GM12878 (cell line): Measurements from ENCODE around the gene ARHGAP32.

Experiments
- BCLAF1 ChIP-seq: fragments of 450-650 bp; IDR thresholded peaks from 2 replicates; pipeline ENCODE4 v1.6.1; 2017; ENCODE audit warnings: antibody characterized with exemption, mild to moderate bottlenecking, moderate library complexity
- CBX5 ChIP-seq: sonication (generic); IDR thresholded peaks from 2 replicates; pipeline ENCODE4 v1.6.1; 2016; ENCODE audit warnings: low read depth, moderate library complexity, mild to moderate bottlenecking, inconsistent platforms
- CEBPB ChIP-seq, 2 experiments: fragments of 150-350 bp in 1 of 2; IDR thresholded peaks; 2 replicates each; pipeline ENCODE4 v1.6.1; 2012 to 2014; ENCODE audit warnings: low read depth in 2 of 2, low read length in 2 of 2, borderline replicate concordance in 1 of 2, inconsistent platforms in 1 of 2
- ESRRA ChIP-seq: IDR thresholded peaks from 2 replicates; pipeline ENCODE4 v1.6.1; 2012; ENCODE audit warnings: mild to moderate bottlenecking, low read length, improper control_type of control experiment
- ETV6 ChIP-seq, 2 experiments: fragments of 450-650 bp in 1 of 2; IDR thresholded peaks in 1 of 2; conservative IDR thresholded peaks in 1 of 2; 2 replicates each; pipeline ENCODE4 v1.6.1; 2014; ENCODE audit warnings: antibody characterized with exemption in 1 of 2, borderline replicate concordance in 1 of 2, low read depth in 1 of 2, mild to moderate bottlenecking in 1 of 2, moderate library complexity in 1 of 2
- MYC ChIP-seq: IDR thresholded peaks from 2 replicates; pipeline ENCODE4 v1.6.1; 2011; ENCODE audit warnings: mild to moderate bottlenecking, low read length, moderate library complexity, inconsistent platforms; ENCODE audit not compliant: insufficient read depth, insufficient replicate concordance, insufficient read length, severe bottlenecking
- RAD21 ChIP-seq: IDR thresholded peaks from 2 replicates; pipeline ENCODE4 v1.6.1; 2011; ENCODE audit warnings: mild to moderate bottlenecking, low read depth, low read length, moderate library complexity; ENCODE audit not compliant: insufficient read depth
- RBBP5 ChIP-seq: fragments of 200-600 bp; sonication (generic); conservative IDR thresholded peaks from 2 replicates; pipeline ENCODE4 v1.6.1; 2016
- RELA ChIP-seq: fragments of 450-650 bp; IDR thresholded peaks from 2 replicates; pipeline ENCODE4 v1.8.0; 2014; ENCODE audit warnings: borderline replicate concordance; ENCODE audit not compliant: partially characterized antibody
- WRNIP1 ChIP-seq: IDR thresholded peaks from 2 replicates; pipeline ENCODE4 v1.6.1; 2011; ENCODE audit warnings: low read depth, low read length, improper control_type of control experiment, borderline replicate concordance
- ZNF24 ChIP-seq: fragments of 450-650 bp; IDR thresholded peaks from 2 replicates; pipeline ENCODE4 v1.6.1; 2017; ENCODE audit warnings: antibody characterized with exemption, mild to moderate bottlenecking
- TF ChIP-seq, protein P1 (sequence below), 3 experiments: IDR thresholded peaks in 2 of 3; conservative IDR thresholded peaks in 1 of 3; 2 replicates each; pipeline ENCODE4 v1.5.1; 2011; ENCODE audit warnings: low read depth in 3 of 3, low read length in 3 of 3, mild to moderate bottlenecking in 3 of 3, control low read depth in 2 of 3, moderate library complexity in 2 of 3, inconsistent platforms in 1 of 3, mixed read lengths in 1 of 3; ENCODE audit not compliant: control insufficient read depth in 2 of 3, insufficient read depth in 1 of 3; ENCODE audit errors: extremely low read depth in 1 of 3

- no peak for TF ChIP-seq BCLAF1
- TF ChIP-seq, protein P1, sequence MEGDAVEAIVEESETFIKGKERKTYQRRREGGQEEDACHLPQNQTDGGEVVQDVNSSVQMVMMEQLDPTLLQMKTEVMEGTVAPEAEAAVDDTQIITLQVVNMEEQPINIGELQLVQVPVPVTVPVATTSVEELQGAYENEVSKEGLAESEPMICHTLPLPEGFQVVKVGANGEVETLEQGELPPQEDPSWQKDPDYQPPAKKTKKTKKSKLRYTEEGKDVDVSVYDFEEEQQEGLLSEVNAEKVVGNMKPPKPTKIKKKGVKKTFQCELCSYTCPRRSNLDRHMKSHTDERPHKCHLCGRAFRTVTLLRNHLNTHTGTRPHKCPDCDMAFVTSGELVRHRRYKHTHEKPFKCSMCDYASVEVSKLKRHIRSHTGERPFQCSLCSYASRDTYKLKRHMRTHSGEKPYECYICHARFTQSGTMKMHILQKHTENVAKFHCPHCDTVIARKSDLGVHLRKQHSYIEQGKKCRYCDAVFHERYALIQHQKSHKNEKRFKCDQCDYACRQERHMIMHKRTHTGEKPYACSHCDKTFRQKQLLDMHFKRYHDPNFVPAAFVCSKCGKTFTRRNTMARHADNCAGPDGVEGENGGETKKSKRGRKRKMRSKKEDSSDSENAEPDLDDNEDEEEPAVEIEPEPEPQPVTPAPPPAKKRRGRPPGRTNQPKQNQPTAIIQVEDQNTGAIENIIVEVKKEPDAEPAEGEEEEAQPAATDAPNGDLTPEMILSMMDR (IDR thresholded peaks at IDR 0.05 in 2 of 3, conservative IDR thresholded peaks at IDR 0.05 in 1 of 3; ENCODE audit: control insufficient read depth in 2 of 3, extremely low read depth in 1 of 3, insufficient read depth in 1 of 3, low read depth in 3 of 3, low read length in 3 of 3) = no peak
- TF ChIP-seq MYC = no peak
- TF ChIP-seq ESRRA = no peak
- TF ChIP-seq ZNF24 = no peak
- no peak for TF ChIP-seq RELA
- TF ChIP-seq WRNIP1 = no peak
- no peak for TF ChIP-seq RAD21
- no peak for TF ChIP-seq ETV6 (conservative IDR thresholded peaks at IDR 0.05 in 1 of 2, IDR thresholded peaks at IDR 0.05 in 1 of 2; ENCODE audit: borderline replicate concordance in 1 of 2, low read depth in 1 of 2)
- TF ChIP-seq RBBP5 = no peak
- TF ChIP-seq CEBPB (IDR thresholded peaks at IDR 0.05; ENCODE audit: borderline replicate concordance in 1 of 2, low read depth in 2 of 2, low read length in 2 of 2) = no peak
- TF ChIP-seq CBX5 = no peak
These were observed 254.6 kb downstream of the ARHGAP32 start for GRCh38 chr11:128937480-128937879.
